RWPE1 (cell line): ENCODE data around the gene IARS1.
A peak's percentile ranks its signal among the peaks of the same experiment; 100 is the strongest.

Experiments used
- CTCF ChIA-PET: fragments of 350-600 bp; sonication (Branson Sonifier 250); formaldehyde crosslinking; extraction: SDS; loops from one replicate; lab custom pipeline; 2021; lab: Yijun Ruan, JAX
- POLR2A ChIA-PET: fragments of 400-600 bp; formaldehyde crosslinking; extraction: SDS; loops from one replicate; lab custom pipeline; 2020; ENCODE audit warnings: antibody characterized with exemption; ENCODE audit not compliant: low non-redundant PET; lab: Yijun Ruan, JAX
- DNase-seq: peaks from one replicate; pipeline ENCODE4 v3.0.0; 2012; ENCODE audit warnings: low spot score
- H3K27ac ChIP-seq: fragments of 450-650 bp; 2 replicates; pipeline ENCODE4 v1.5.1; 2017
- TF ChIP-seq, protein P1 (sequence below): fragments of 450-650 bp; conservative IDR thresholded peaks from 2 replicates; pipeline ENCODE4 v1.5.1; 2017; ENCODE audit warnings: low read depth, mild to moderate bottlenecking

IARS1 gene

DNA sequence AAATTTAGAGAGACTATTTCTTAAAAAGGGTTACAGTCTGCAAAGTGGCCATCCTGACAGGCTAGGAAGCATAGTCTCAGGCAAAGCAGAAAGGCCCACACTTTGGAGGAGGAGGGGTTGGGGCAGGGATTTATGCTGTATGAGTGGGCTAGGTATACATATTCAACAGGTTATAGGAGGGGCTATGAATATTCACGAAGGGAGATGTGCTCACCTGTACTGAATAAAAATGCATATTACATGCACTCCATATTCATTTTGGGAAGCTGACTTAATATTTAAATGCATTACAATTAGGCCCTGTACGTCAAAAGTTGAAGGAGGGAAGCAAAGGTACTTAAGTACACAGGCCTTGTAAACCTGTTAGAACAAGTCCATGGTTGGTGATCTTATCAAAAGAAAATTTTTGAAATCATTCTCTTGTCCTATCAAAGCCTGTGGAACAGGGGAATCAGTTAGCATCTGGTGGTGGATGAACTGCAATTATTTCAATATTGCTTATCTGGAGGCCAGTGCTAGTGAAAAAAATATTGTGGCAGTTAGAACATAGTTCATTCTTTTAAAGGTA is 33.9 kb upstream of the IARS1 start:
- TF ChIP-seq, protein P1, sequence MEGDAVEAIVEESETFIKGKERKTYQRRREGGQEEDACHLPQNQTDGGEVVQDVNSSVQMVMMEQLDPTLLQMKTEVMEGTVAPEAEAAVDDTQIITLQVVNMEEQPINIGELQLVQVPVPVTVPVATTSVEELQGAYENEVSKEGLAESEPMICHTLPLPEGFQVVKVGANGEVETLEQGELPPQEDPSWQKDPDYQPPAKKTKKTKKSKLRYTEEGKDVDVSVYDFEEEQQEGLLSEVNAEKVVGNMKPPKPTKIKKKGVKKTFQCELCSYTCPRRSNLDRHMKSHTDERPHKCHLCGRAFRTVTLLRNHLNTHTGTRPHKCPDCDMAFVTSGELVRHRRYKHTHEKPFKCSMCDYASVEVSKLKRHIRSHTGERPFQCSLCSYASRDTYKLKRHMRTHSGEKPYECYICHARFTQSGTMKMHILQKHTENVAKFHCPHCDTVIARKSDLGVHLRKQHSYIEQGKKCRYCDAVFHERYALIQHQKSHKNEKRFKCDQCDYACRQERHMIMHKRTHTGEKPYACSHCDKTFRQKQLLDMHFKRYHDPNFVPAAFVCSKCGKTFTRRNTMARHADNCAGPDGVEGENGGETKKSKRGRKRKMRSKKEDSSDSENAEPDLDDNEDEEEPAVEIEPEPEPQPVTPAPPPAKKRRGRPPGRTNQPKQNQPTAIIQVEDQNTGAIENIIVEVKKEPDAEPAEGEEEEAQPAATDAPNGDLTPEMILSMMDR, result no peak
- ChIA-PET POLR2A (no interaction called here), CTCF (no interaction called here)
- no peak overlapping the region for H3K27ac ChIP-seq
- DNase-seq, result peak; percentile 67

DNA sequence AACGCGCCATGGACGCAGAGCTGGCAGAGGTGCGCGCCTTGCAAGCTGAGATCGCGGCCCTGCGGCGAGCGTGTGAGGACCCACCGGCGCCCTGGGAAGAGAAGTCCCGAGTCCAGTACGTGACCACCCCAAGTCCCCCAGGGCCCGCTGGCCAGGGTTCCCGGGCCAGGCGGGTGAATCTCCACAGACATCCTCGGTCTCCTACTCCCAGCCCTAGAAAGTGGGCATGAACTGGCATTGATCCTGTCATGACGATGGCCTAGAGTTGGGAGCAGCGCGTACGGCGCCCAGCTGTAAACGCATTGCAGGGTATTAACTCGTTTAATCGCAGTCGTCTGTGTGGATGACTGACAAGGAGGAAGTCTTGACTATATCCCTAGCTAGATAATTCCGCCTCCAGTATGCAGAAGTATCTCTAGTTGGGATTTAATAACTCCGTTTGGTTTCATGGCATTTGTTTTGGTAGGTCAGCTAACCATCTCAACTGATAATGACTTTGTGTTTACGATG is 32.5 kb upstream of the IARS1 start:
- TF ChIP-seq, protein P1, result no peak
- peak; percentile 56 for DNase-seq
- H3K27ac ChIP-seq, result peak overlapping the region; percentile 93
- ChIA-PET POLR2A (no interaction called here), CTCF (interaction anchor here (0.6 to 1.0 kb wide), 5 partner anchors 10 to 309 kb away, joined by 3 to 4 read pairs (median 3); no protein-coding TSS in a partner anchor)

DNA sequence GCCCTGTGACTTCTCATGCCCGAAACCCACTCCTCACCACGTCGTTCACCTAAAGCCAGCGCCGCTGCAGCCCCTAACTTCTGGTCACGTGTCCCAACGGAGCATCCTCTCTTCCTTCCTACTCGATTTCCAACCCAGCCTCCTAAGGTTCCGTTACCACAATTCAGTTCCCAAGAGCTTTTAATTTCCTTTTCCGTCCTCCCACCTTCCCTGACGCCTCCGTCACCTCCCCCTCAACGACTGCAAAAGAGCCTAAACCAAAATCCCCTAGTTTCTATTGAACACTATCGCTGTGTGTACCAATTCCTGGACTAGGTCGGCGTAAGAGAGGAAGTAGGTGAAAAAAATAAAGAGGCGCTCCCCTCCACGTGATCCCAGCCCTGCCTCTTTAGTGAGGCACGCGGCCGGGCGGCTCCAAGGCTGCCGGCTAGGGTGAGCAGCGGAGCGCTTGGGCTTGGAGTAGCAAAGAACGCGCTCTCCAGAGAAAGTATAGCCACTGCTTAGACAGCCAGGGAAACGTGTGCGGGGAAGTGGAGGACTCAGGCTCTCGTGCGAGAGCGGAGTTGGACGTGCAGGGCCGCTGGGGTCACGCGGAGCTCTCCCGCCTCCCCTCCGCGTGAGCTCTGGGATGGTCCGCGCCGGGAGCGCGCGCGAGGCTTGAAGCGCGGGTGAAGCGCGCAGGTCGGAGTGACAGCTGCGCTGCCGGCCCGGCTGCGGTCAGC is 31.9 kb upstream of the IARS1 start, which contains the start of the genes CENPP and NOL8:
Gene CENPP (plus strand): TSS at position 685 of the 722 bp plus-strand sequence.
Gene NOL8 (minus strand): TSS at position 82 of the 722 bp plus-strand sequence. CDS start 1,189 bp downstream, outside the sequence.
- H3K27ac ChIP-seq, result peak within 1 kb of the TSS; percentile 93
- CTCF ChIA-PET, result interaction anchor here (0.6 to 1.0 kb wide), 6 partner anchors 11 to 310 kb away, joined by 3 to 4 read pairs (median 3); no protein-coding TSS in a partner anchor
- peak; percentile 98 for DNase-seq
- POLR2A ChIA-PET, result interaction anchor here (1.0 kb wide), 1 partner anchor 345 kb away, joined by 4 read pairs; the partner anchor contains the start of gene IPPK
- TF ChIP-seq, protein P1, result no peak

DNA sequence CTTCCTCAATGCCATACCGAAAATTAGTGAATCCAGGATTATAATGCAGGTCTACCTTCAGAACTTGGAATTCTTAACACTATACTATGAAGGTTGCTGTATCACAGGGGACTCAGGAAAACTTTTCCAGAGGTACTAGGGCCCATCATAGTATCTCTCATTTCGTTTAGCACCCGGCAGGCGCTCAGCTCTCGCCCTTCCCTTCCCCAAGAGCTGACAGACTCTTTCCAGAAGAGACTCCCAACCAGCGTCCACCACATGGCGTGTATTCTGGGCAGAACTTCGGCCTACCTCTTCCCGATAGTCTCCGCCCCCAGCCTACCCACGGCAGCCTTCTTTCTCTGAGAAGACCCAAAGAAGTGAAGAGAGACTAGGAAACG is 31.4 kb upstream of the IARS1 start:
- ChIA-PET POLR2A (interaction anchor here (1.0 kb wide), 2 partner anchors 123 to 345 kb away, joined by 3 to 4 read pairs; partner anchors contain the start of gene IPPK), CTCF (interaction anchor here (1.0 kb wide), 1 partner anchor 290 kb away, joined by 3 read pairs; no protein-coding TSS in a partner anchor)
- DNase-seq, result no peak
- peak overlapping the region; percentile 93 for H3K27ac ChIP-seq
- TF ChIP-seq, protein P1, result no peak

DNA sequence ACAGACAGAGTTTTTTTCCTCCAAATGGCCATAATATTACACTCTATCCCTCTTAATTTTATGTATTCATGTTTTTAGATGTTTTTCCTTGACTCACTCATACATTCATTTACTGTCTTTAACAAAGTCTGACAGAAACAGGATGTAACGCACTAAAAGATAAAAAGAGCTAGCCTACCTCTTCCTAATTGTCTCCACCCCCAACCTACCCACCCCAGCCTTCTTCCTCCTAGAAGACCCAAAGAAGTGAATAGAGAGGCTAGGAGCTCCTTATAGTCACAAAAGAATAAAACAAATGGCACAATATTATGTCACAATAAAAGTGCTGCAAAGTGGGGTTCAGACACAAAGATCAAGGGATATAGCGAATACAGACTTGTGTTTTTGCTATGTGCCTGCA is 30.9 kb upstream of the IARS1 start:
- TF ChIP-seq, protein P1, result no peak
- no peak for DNase-seq
- no peak overlapping the region for H3K27ac ChIP-seq
- CTCF ChIA-PET, result interaction anchor here (0.6 to 1.0 kb wide), 2 partner anchors 8 to 291 kb away, joined by 3 to 7 read pairs; no protein-coding TSS in a partner anchor
- POLR2A ChIA-PET, result interaction anchor here (1.0 kb wide), 1 partner anchor 123 kb away, joined by 3 read pairs; no protein-coding TSS in a partner anchor

DNA sequence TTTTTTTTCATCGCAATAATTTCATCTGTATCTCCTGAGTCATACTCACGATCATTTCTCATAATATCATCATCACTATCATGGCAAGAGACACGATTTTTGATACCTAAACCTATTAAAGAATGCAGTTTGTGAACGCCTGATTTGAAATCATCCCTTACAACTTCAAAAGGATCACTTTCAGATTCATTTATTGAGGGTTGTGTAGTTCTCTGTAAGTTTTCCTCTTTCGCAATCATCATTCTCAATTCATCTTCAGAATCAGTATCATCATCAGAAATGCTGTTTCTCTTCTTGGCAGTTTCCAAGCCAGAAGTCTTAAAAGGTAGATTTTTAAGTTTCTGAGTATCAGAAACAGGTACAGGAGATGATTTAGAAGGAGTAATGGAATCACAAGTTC is 22.0 kb upstream of the IARS1 start:
- CTCF ChIA-PET, result no interaction called here
- no peak for DNase-seq
- H3K27ac ChIP-seq, result no peak overlapping the region
- TF ChIP-seq, protein P1, result no peak
- POLR2A ChIA-PET, result no interaction called here
